ES-I3 (cell line): ENCODE measurements around the gene MED23.

Experiments used
- H3K36me3 ChIP-seq: 2 replicates; pipeline ENCODE4 v1.6.1; 2013; ENCODE audit warnings: mild to moderate bottlenecking, low read length, control low read depth, moderate library complexity; ENCODE audit not compliant: insufficient read depth
- H3K4me1 ChIP-seq: 2 replicates; pipeline ENCODE4 v1.6.1; 2013; ENCODE audit warnings: mild to moderate bottlenecking, control low read depth, low read length; ENCODE audit not compliant: insufficient read depth
- H3K9ac ChIP-seq: 2 replicates; pipeline ENCODE4 v1.6.1; 2013; ENCODE audit warnings: low read depth, mild to moderate bottlenecking, low read length, moderate library complexity
- H3K9me3 ChIP-seq: 2 replicates; pipeline ENCODE4 v1.6.1; 2013; ENCODE audit warnings: mild to moderate bottlenecking, low read length, moderate library complexity; ENCODE audit not compliant: control insufficient read depth, insufficient read depth

Gene MED23, protein sequence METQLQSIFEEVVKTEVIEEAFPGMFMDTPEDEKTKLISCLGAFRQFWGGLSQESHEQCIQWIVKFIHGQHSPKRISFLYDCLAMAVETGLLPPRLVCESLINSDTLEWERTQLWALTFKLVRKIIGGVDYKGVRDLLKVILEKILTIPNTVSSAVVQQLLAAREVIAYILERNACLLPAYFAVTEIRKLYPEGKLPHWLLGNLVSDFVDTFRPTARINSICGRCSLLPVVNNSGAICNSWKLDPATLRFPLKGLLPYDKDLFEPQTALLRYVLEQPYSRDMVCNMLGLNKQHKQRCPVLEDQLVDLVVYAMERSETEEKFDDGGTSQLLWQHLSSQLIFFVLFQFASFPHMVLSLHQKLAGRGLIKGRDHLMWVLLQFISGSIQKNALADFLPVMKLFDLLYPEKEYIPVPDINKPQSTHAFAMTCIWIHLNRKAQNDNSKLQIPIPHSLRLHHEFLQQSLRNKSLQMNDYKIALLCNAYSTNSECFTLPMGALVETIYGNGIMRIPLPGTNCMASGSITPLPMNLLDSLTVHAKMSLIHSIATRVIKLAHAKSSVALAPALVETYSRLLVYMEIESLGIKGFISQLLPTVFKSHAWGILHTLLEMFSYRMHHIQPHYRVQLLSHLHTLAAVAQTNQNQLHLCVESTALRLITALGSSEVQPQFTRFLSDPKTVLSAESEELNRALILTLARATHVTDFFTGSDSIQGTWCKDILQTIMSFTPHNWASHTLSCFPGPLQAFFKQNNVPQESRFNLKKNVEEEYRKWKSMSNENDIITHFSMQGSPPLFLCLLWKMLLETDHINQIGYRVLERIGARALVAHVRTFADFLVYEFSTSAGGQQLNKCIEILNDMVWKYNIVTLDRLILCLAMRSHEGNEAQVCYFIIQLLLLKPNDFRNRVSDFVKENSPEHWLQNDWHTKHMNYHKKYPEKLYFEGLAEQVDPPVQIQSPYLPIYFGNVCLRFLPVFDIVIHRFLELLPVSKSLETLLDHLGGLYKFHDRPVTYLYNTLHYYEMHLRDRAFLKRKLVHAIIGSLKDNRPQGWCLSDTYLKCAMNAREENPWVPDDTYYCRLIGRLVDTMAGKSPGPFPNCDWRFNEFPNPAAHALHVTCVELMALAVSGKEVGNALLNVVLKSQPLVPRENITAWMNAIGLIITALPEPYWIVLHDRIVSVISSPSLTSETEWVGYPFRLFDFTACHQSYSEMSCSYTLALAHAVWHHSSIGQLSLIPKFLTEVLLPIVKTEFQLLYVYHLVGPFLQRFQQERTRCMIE (N-terminal part only)

DNA sequence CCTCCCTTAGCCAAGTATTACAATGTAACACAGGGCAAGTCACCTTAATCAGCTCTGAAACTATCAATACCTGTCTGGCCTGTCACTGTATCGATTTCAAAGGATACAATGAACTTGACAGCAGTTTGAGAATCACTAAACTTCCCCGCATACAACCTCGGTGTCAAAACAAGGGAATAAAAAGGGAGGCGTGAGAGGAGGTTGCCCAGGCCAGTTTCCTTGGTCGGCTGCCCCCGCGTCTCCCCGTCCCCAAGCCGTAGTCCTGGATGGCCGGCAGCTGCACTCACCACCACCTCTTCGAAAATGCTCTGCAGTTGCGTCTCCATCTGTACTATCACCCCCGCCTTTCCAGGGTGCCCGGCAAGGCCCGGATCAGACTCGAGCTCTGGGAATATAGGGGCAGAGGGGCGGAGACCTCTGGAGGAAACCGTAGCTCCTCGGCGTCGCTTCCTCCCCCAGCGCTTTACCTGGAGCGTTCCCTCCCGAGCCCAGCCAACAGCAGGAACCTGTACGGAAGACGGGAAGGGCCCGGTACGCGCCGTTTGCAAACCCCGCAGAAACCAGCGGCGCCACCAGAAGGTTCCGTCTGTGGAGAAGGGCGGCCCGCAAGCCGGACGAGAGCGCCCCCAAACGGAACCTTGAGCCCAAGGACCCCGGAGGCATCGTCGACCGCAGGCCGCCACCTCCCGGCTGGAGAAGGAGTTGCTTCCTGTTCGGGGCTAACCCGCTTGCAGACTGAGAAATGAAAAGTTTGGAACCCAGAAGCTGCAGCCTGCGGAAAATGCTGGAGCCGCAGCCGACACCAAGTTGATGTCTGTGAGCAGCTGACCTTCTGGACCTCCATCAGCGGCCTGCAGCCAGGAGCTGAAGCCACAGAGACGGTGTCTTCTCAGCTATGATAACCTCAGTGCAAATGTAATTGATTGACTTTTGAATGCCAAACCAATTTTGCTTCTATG lies at the start of gene MED23:
MED23 (minus strand) TSS at position 519 of the 959 bp plus-strand sequence; CDS start at position 326, 193 bp downstream.
- Histone ChIP-seq H3K9ac (peak within 1 kb of the TSS; percentile 86), H3K9me3 (no peaks in the 10 kb centered on the region), H3K36me3 (peaks cover 3% of the 10 kb centered on the region; the same call in 1 of the 2 replicates), H3K4me1 (peaks cover 8% of the 10 kb centered on the region; the same call in 1 of the 2 replicates)

DNA sequence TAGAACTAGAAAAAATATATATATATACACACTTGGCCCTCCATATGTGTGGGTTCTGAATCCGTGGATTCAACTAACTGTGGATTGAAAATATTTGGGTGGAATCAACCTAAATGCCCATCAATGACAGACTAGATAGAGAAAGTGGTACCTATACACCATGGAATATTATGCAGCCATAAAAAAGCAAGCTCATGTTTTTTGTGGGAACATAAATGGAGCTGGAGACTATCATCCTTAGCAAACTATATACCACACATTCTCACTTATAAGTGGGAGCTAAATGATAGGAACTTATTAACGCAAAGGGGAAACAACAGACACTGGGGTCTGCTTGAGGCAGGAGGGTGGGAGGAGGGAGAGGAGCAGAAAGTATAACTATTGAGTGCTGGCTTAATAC lies 45.1 kb upstream of the MED23 start:
- no peak overlapping the region for H3K9ac ChIP-seq
- H3K9me3 ChIP-seq, result no peaks in the 10 kb centered on the region
- H3K36me3 ChIP-seq, result no peaks in the 10 kb centered on the region
- H3K4me1 ChIP-seq, result 0 out of 2 replicates have a peak, but pooled peaks cover 2% of the 10 kb centered on the region

DNA sequence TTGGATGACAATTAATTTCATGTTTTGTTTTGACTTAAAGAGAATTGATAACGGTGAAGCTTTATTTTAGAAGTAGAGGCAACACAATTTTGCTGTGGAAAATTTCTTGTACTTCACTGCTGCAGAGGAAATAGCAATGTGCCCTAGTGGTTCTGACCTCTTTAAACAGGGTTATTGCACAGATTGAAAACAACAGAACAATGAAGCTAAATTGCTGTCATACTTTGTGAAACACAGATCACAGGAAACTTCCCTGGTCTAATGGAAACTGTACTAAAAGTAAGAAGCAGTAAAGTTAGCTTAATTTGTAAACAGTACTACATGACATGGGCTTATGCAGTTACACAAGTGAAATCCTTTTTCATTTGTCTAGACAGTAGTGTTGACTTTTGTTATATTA lies 41.8 kb upstream of the MED23 start:
- H3K9ac ChIP-seq, result no peak overlapping the region
- no peaks in the 10 kb centered on the region for H3K9me3 ChIP-seq
- H3K4me1 ChIP-seq, result no peaks in the 10 kb centered on the region
- no peaks in the 10 kb centered on the region for H3K36me3 ChIP-seq

DNA sequence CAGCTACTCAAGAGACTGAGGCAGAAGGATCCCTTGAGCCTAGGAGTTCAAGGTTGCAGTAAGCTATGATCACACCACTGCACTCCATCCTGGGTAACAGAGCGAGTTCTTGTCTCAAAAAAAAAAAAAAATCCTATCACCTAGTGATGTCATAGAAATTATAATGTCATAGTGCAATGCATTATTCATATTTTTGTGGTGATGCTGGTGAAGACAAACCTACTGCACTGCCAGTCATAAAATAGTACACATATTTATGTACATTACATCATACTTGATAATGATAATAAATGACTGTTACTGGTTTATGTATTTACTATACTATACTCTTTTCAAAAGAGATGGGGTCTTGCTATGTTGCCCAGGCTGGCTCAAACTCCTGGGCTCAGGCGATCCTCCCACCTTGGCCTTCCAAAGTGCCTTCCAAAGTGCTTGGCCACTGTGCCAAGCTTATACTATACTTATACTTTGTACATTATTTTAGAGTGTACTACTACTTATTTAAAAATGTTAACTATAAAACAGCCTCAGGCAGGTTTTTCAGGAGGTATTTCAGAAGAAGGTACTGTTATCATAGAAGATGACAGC lies 35.6 kb upstream of the MED23 start:
- Histone ChIP-seq H3K9ac (no peak overlapping the region), H3K9me3 (no peaks in the 10 kb centered on the region), H3K4me1 (0 out of 2 replicates have a peak, but pooled peaks cover 4% of the 10 kb centered on the region), H3K36me3 (no peaks in the 10 kb centered on the region)

DNA sequence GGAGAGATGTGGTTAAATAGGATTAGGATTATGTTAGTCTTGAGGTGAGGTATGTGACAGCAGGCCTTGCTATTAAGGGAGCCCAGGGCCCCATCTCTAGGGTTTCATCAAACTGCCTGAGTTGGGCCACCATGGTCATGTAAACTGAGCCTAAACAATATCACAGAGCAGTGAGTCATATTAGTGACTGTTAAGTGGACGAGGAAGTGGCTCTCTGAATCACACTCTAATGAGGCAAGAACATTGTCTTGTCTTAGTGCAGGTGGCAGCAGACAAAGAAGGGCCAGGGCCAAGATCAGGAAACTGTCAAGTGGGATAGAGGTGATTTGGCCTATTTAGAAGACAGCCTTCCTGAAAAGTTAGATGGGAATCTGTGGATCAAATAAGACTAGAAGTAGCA lies 32.2 kb upstream of the MED23 start:
- Histone ChIP-seq H3K9ac (no peak overlapping the region), H3K4me1 (0 out of 2 replicates have a peak, but pooled peaks cover 4% of the 10 kb centered on the region), H3K9me3 (no peaks in the 10 kb centered on the region), H3K36me3 (no peaks in the 10 kb centered on the region)

DNA sequence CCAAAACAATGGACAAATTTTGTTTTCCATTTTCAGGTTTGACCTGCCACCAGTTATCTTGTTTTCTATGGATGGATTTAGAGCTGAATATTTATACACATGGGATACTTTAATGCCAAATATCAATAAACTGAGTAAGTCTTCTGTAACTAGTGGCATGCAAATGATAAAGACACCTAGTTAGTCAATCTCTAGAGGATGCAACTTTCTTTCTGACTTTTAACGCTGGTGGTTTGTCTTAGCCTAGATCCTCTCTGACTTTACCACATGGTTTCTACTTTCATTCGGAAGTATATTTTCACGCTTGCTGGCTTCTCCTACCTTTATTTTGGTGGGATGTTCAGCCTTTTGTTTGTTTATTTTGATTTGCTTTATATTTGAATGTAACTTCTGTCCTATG lies 30.2 kb upstream of the MED23 start:
- Histone ChIP-seq H3K36me3 (no peaks in the 10 kb centered on the region), H3K9ac (no peak overlapping the region), H3K4me1 (0 out of 2 replicates have a peak, but pooled peaks cover 4% of the 10 kb centered on the region), H3K9me3 (no peaks in the 10 kb centered on the region)

DNA sequence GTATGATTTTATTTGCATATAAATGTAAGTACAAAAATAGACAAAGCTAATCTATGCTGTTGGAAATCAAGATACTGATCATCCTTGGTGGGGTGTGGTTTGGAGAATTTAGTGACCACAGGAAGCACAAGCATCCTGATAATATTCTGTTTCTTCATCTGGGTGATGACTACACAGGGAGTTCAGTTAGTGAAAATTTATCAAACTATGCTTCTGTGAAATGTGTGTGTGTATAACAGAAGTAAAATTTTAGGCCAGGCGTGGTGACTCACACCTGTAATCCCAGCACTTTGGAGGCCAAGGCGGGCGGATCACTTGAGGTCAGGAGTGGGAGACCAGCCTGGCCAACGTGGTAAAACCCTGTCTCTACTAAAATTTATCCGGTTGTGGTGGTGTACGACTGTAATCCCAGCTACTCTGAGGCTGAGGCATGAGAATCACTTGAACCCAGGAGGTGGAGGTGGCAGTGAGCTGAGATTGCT lies 29.6 kb upstream of the MED23 start:
- Histone ChIP-seq H3K9ac (no peak overlapping the region), H3K36me3 (no peaks in the 10 kb centered on the region), H3K9me3 (no peaks in the 10 kb centered on the region), H3K4me1 (0 out of 2 replicates have a peak, but pooled peaks cover 4% of the 10 kb centered on the region)

DNA sequence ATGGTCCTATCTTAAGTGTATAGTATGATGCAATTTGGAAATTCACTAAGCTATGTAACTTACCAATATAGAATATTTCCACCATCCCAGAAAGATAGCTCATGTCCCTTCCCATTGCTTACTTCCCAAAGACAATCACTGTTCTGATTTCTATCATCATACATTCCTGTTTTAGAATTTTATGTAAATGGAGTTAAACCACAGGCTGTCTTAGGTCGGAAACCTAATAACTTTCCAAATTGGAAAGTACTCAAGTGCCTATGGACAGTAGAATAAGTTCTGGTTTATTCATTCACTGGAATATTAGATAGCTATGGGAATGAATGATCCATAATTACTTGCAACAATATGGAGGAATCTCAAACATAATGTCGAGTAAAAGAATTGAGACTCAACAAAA lies 29.2 kb upstream of the MED23 start:
- H3K9ac ChIP-seq, result no peak overlapping the region
- no peaks in the 10 kb centered on the region for H3K9me3 ChIP-seq
- 0 out of 2 replicates have a peak, but pooled peaks cover 4% of the 10 kb centered on the region for H3K4me1 ChIP-seq
- no peaks in the 10 kb centered on the region for H3K36me3 ChIP-seq

DNA sequence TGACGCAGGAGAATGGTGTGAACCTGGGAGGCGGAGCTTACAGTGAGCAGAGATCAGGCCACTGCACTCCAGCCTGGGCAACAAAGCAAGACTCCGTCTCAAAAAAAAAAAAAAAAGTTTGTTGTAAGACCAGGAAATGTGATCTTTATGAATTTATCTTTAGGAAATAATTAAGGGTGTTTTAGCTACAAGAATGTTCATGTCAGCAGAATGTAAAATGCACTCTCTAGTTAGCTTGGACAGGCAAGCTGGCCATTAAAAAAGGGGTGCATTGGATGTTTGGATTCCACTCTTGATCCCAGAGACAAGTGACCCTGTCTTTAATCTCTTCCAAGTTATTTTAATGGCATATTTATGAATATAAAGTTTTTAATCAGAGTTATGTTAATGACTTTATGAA lies 28.6 kb upstream of the MED23 start:
- H3K4me1 ChIP-seq, result 0 out of 2 replicates have a peak, but pooled peaks cover 4% of the 10 kb centered on the region
- no peaks in the 10 kb centered on the region for H3K36me3 ChIP-seq
- no peaks in the 10 kb centered on the region for H3K9me3 ChIP-seq
- no peak overlapping the region for H3K9ac ChIP-seq

DNA sequence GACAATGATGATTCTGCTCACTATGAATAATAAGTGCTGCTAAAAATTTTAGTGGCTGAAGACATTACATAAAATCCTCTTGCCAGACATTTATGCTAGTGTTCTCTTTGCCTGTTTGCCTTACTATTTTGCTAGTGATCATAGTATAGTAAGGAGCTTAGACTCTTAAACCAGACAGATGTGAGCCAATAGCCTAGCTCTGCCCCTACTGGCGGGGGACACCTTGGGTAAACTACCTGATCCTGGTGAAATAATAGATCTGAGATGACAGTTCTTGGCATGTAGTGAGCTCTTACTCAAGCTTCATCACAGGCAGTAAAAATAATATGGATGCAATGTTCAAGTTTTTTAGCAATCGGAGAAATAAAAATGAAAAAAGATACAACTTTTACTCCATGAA lies 27.9 kb upstream of the MED23 start:
- Histone ChIP-seq H3K9me3 (no peaks in the 10 kb centered on the region), H3K36me3 (no peaks in the 10 kb centered on the region), H3K4me1 (0 out of 2 replicates have a peak, but pooled peaks cover 4% of the 10 kb centered on the region), H3K9ac (no peak overlapping the region)

DNA sequence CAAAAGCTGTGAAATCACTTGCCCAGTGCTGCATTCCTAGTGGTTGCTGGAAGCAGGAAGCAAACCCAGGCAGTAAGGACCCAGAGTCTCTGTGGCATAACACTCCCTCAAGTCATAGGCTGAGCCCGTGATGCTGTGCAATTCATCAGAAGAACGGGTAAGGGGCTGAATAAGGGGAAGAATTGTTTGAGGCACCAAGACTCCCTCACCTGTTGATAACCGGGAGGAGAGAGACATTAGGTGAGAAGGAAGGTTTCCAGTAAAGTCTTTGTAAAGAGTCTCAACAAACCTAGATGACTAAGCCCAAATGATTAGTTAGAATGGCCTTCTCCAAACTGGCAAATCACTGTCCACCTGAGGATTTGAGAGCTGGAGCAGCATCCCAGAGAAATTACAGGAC lies 27.3 kb upstream of the MED23 start:
- no peaks in the 10 kb centered on the region for H3K9me3 ChIP-seq
- 0 out of 2 replicates have a peak, but pooled peaks cover 2% of the 10 kb centered on the region for H3K4me1 ChIP-seq
- no peak overlapping the region for H3K9ac ChIP-seq
- H3K36me3 ChIP-seq, result no peaks in the 10 kb centered on the region

DNA sequence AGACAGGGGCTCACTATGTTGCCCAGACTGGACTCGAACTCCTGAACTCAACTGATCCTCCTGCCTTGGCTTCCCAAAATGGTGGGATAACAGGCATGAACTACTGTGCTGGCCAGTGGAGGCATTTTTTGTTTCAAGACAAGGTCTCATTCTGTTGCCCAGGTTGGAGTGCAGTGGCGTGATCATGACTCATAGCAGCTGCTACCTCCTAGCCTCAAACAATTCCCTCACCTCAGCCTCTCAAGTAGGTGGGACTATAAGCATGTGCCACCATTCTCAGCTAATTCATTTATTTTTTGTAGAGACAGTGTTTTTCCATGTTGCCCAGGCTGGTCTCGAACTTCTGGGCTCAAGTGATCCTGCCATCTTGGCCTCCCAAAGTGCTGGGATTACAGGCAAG lies 26.3 kb upstream of the MED23 start:
- H3K9me3 ChIP-seq, result no peaks in the 10 kb centered on the region
- H3K9ac ChIP-seq, result no peak overlapping the region
- H3K36me3 ChIP-seq, result no peaks in the 10 kb centered on the region
- no peaks in the 10 kb centered on the region for H3K4me1 ChIP-seq

DNA sequence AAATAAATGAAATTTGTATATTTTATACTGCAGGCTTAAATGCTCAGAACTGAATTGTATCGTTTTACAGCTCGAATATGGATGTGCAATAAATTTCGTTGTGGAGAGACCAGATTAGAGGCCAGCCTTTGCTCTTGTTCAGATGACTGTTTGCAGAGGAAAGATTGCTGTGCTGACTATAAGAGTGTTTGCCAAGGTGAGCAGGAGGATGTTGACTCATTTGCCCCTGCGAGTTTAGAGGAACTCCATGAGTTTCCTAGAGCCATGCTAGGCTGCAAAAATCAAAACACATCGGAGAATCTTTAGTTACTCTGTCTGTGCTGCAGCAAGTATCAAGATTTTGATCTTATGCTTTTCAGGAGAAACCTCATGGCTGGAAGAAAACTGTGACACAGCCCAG lies 24.4 kb upstream of the MED23 start:
- H3K4me1 ChIP-seq, result no peaks in the 10 kb centered on the region
- no peaks in the 10 kb centered on the region for H3K9me3 ChIP-seq
- no peaks in the 10 kb centered on the region for H3K36me3 ChIP-seq
- no peak overlapping the region for H3K9ac ChIP-seq
